Esophagus muscularis mucosa (tissue), 3 donors: Measurements from ENCODE around the gene SPEG.

Source experiments
- CTCF ChIP-seq, 3 experiments: fragments of 200-600 bp in 2 of 3; fragments of 450-650 bp in 1 of 3; sonication (generic) in 2 of 3; IDR thresholded peaks; one replicate each; pipeline ENCODE4 v1.5.1; 2017 to 2019; ENCODE audit warnings: antibody characterized with exemption in 3 of 3, mild to moderate bottlenecking in 2 of 3, moderate library complexity in 1 of 3
- EP300 ChIP-seq: sonication (generic); formaldehyde crosslinking; IDR thresholded peaks from one replicate; pipeline ENCODE4 v1.6.1; 2017; ENCODE audit warnings: antibody characterized with exemption

GRCh38 chr2:219461669-219462068 lies 27.0 kb downstream of the SPEG start:
- no peak for TF ChIP-seq CTCF (IDR thresholded peaks at IDR 0.05)
- TF ChIP-seq EP300 = no peak
